HepG2 (cell line): ENCODE measurements around the gene R3HDM4. TPM values are rescaled to one million over a fixed set of nuclear protein-coding genes. Genes with fewer than 3 reads are reported as not detected.

Experiments used
- ATAC-seq: fragments of 200-7000 bp; cut with Tn5 transposase; 3 replicates; pipeline ENCODE4 v1.9.1; 2020; ENCODE audit warnings: mild to moderate bottlenecking, moderate library complexity
- BruUV-seq: library from RNA; stranded (reverse); fragments of 400-500 nt; replicated peaks from 2 replicates; lab custom pipeline; 2021; lab: Mats Ljungman, UMichigan
- CTCF ChIA-PET: fragments of 300-600 bp; formaldehyde crosslinking; extraction: SDS; loops from one replicate; lab custom pipeline; 2021; ENCODE audit warnings: low total read pairs, inconsistent platforms, low intra/inter-chr PET ratio; lab: Yijun Ruan, JAX
- POLR2A ChIA-PET: fragments of 350-600 bp; sonication (Branson Sonifier 250); formaldehyde crosslinking; loops from one replicate; lab custom pipeline; 2020; ENCODE audit warnings: antibody characterized with exemption, inconsistent platforms; lab: Yijun Ruan, JAX
- DNase-seq: peaks from one replicate; pipeline ENCODE4 v3.0.0-alpha.2; 2015; ENCODE audit warnings: low spot score
- FAIRE-seq: peaks from 3 replicates; lab custom pipeline; 2011; peaks lifted over from hg19 to GRCh38; lab: Jason Lieb, UNC
- H2AFZ ChIP-seq: one replicate; pipeline ENCODE4 v1.6.1; 2011; ENCODE audit warnings: low read length, inconsistent platforms
- H3K27ac ChIP-seq: fragments of 300-600 bp; 3 replicates; pipeline ENCODE4 v1.8.0; 2011; ENCODE audit warnings: mixed run types, mild to moderate bottlenecking, mixed read lengths, low read length, inconsistent platforms; ENCODE audit not compliant: insufficient read depth; ENCODE audit errors: extremely low read length
- H3K27me3 ChIP-seq, 2 experiments: fragments of 200-600 bp in 1 of 2; 2 replicates in 1 of 2; 3 replicates in 1 of 2; pipeline versions ENCODE4 v1.6.0 to v1.8.0; 2011; ENCODE audit warnings: low read length in 2 of 2, mild to moderate bottlenecking in 2 of 2, moderate library complexity in 2 of 2, inconsistent platforms in 1 of 2; ENCODE audit not compliant: insufficient read depth in 2 of 2, control insufficient read depth in 1 of 2
- H3K36me3 ChIP-seq, 2 experiments: fragments of 200-600 bp in 1 of 2; replicated peaks in 1 of 2; 2 replicates in 1 of 2; 3 replicates in 1 of 2; pipeline versions ENCODE4 v1.5.1 to v1.8.0; 2011; ENCODE audit warnings: low read length in 2 of 2, inconsistent platforms in 1 of 2; ENCODE audit not compliant: insufficient read depth in 2 of 2, control insufficient read depth in 1 of 2
- H3K4me1 ChIP-seq: 2 replicates; pipeline ENCODE4 v1.5.1; 2012; ENCODE audit warnings: low read length, inconsistent platforms; ENCODE audit not compliant: insufficient read depth
- H3K4me2 ChIP-seq: 2 replicates; pipeline ENCODE4 v1.6.0; 2011; ENCODE audit warnings: low read depth, low read length, inconsistent platforms
- H3K4me3 ChIP-seq, 3 experiments: fragments of 200-600 bp in 1 of 3; sonication (generic), shearing (Covaris generic) in 1 of 3; replicated peaks in 1 of 3; 2 replicates each; pipeline ENCODE4 v1.5.1; 2011 to 2016; ENCODE audit warnings: low read length in 3 of 3, inconsistent platforms in 2 of 3, low read depth in 2 of 3, mild to moderate bottlenecking in 2 of 3, control low read depth in 1 of 3, mixed read lengths in 1 of 3; ENCODE audit not compliant: insufficient read depth in 1 of 3
- H3K79me2 ChIP-seq: one replicate; pipeline ENCODE4 v1.6.1; 2011; ENCODE audit warnings: low read length, inconsistent platforms; ENCODE audit not compliant: insufficient read depth
- H3K9ac ChIP-seq: 2 replicates; pipeline ENCODE4 v1.6.0; 2011; ENCODE audit warnings: mild to moderate bottlenecking, low read depth, low read length, inconsistent platforms; ENCODE audit not compliant: insufficient read depth
- H3K9me3 ChIP-seq: 2 replicates; pipeline ENCODE4 v1.5.1; 2012; ENCODE audit warnings: mild to moderate bottlenecking, low read length
- H4K20me1 ChIP-seq: 2 replicates; pipeline ENCODE4 v1.6.0; 2011; ENCODE audit warnings: inconsistent platforms, mild to moderate bottlenecking, low read length, moderate library complexity; ENCODE audit not compliant: insufficient read depth
- CBX2 ChIP-seq, 2 experiments: fragments of 200-600 bp in 1 of 2; sonication (generic); formaldehyde crosslinking in 1 of 2; IDR thresholded peaks; 2 replicates each; pipeline versions ENCODE4 v1.7.0 to v1.8.1; 2018 to 2022; ENCODE audit warnings: low read depth in 2 of 2, low read length in 1 of 2, mild to moderate bottlenecking in 1 of 2, missing genetic modification reagents in 1 of 2
- ELF1 ChIP-seq: sonication (generic); formaldehyde crosslinking; IDR thresholded peaks from 2 replicates; pipeline ENCODE4 v1.4.0; 2020; ENCODE audit warnings: missing genetic modification reagents
- HOXA7 ChIP-seq: sonication (generic); formaldehyde crosslinking; IDR thresholded peaks from 2 replicates; pipeline ENCODE4 v1.8.1; 2022; ENCODE audit warnings: mild to moderate bottlenecking, missing genetic modification reagents, moderate library complexity
- KDM5B ChIP-seq: sonication (generic); formaldehyde crosslinking; IDR thresholded peaks from 2 replicates; pipeline ENCODE4 v1.4.0; 2020; ENCODE audit warnings: missing genetic modification reagents, mild to moderate bottlenecking, borderline replicate concordance
- PLRG1 ChIP-seq: fragments of 450-650 bp; conservative IDR thresholded peaks from 2 replicates; pipeline ENCODE4 v1.6.1; 2016
- POLR2A ChIP-seq, 2 experiments: IDR thresholded peaks; 2 replicates each; pipeline ENCODE4 v1.6.1; 2011; ENCODE audit warnings: low read depth in 2 of 2, low read length in 2 of 2, mild to moderate bottlenecking in 1 of 2, moderate library complexity in 1 of 2; ENCODE audit not compliant: insufficient read depth in 1 of 2
- ZBTB7B ChIP-seq: sonication (generic); formaldehyde crosslinking; IDR thresholded peaks from 2 replicates; pipeline ENCODE4 v1.4.0; 2020; ENCODE audit warnings: missing genetic modification reagents
- ZKSCAN1 ChIP-seq: fragments of 150-350 bp; IDR thresholded peaks from 2 replicates; pipeline ENCODE4 v1.6.1; 2014; ENCODE audit warnings: low read length
- ZMAT3 ChIP-seq: sonication (generic); formaldehyde crosslinking; conservative IDR thresholded peaks from 2 replicates; pipeline ENCODE4 v1.7.0; 2021; ENCODE audit warnings: missing genetic modification reagents
- ZNF225 ChIP-seq: sonication (generic); formaldehyde crosslinking; IDR thresholded peaks from 2 replicates; pipeline ENCODE4 v1.4.0; 2020; ENCODE audit warnings: mild to moderate bottlenecking, missing genetic modification reagents
- ZNF253 ChIP-seq: sonication (generic); formaldehyde crosslinking; IDR thresholded peaks from 2 replicates; pipeline ENCODE4 v1.8.0; 2022; ENCODE audit warnings: mild to moderate bottlenecking, missing genetic modification reagents, borderline replicate concordance
- ZNF501 ChIP-seq: sonication (generic); formaldehyde crosslinking; IDR thresholded peaks from 2 replicates; pipeline ENCODE4 v1.5.1; 2020; ENCODE audit warnings: mild to moderate bottlenecking, moderate library complexity, missing genetic modification reagents
- ZNF577 ChIP-seq: sonication (generic); formaldehyde crosslinking; IDR thresholded peaks from 2 replicates; pipeline ENCODE4 v1.4.0; 2020; ENCODE audit warnings: mild to moderate bottlenecking, low read depth, missing genetic modification reagents, borderline replicate concordance
- WGBS: methylation state at CpG from one replicate; pipeline ENCODE4 v1.1.6; 2017; ENCODE audit warnings: low lambda C conversion rate; 5-methylcytosine and 5-hydroxymethylcytosine counted together
- in situ Hi-C: cut with HindIII; loops from 2 replicates; pipeline ENCODE4 v1.10.0; 2017; ENCODE audit warnings: low pct_unique_long_range_greater_than_20kb; ENCODE audit not compliant: extremely low pct_ligation_motif_present
- intact Hi-C: fragments of 100-400 bp; cut with micrococcal nuclease; formaldehyde crosslinking; loops from one replicate; pipeline ENCODE4 v1.10.0; 2022; ENCODE audit not compliant: unreplicated experiment
- polyA plus RNA-seq, 8 experiments: library from polyadenylated mRNA; depleted of rRNA in 3 of 8; stranded (reverse) in 7 of 8; unstranded in 1 of 8; fragments of >200 nt; fragmentation: Illumina TruSeq in 4 of 8; extraction: Trizol in 4 of 8; gene quantifications; 2 replicates each; pipeline versions ENCODE4 v1.2.1 to v1.2.3, GENCODE V29; 2011 to 2016; ENCODE audit warnings: low read depth in 4 of 8, missing spikeins in 1 of 8, mixed read lengths in 1 of 8; ENCODE audit not compliant: insufficient read depth in 1 of 8
- total RNA-seq, 5 experiments: library from RNA; depleted of rRNA; stranded (reverse); fragments of >200 nt; fragmentation: Illumina TruSeq; extraction: Trizol; gene quantifications; 2 replicates each; pipeline ENCODE4 v1.2.3, GENCODE V29; 2016; ENCODE audit warnings: low read depth in 1 of 5
- TF ChIP-seq, protein P1 (sequence below), 2 experiments: sonication (generic) in 1 of 2; formaldehyde crosslinking in 1 of 2; IDR thresholded peaks; 2 replicates each; pipeline versions ENCODE4 v1.5.1 to v1.6.1; 2011 to 2020; ENCODE audit warnings: borderline replicate concordance in 1 of 2, low read depth in 1 of 2, low read length in 1 of 2, mild to moderate bottlenecking in 1 of 2, missing genetic modification reagents in 1 of 2, moderate library complexity in 1 of 2
- TF ChIP-seq, protein P2 (sequence below): sonication (generic); formaldehyde crosslinking; IDR thresholded peaks from 2 replicates; pipeline ENCODE4 v1.4.0; 2020; ENCODE audit warnings: missing genetic modification reagents, borderline replicate concordance
- TF ChIP-seq, protein P3 (sequence below): IDR thresholded peaks from 2 replicates; pipeline ENCODE4 v1.6.1; 2016; ENCODE audit warnings: missing compliant biosample characterization, missing genetic modification reagents, borderline replicate concordance

Gene R3HDM4
- total and polyA plus RNA-seq, 2 of the 13 experiments (the other 11 are each of a cell fraction or from before 2014, with no cell fraction given): 26.2 to 26.9 TPM

DNA sequence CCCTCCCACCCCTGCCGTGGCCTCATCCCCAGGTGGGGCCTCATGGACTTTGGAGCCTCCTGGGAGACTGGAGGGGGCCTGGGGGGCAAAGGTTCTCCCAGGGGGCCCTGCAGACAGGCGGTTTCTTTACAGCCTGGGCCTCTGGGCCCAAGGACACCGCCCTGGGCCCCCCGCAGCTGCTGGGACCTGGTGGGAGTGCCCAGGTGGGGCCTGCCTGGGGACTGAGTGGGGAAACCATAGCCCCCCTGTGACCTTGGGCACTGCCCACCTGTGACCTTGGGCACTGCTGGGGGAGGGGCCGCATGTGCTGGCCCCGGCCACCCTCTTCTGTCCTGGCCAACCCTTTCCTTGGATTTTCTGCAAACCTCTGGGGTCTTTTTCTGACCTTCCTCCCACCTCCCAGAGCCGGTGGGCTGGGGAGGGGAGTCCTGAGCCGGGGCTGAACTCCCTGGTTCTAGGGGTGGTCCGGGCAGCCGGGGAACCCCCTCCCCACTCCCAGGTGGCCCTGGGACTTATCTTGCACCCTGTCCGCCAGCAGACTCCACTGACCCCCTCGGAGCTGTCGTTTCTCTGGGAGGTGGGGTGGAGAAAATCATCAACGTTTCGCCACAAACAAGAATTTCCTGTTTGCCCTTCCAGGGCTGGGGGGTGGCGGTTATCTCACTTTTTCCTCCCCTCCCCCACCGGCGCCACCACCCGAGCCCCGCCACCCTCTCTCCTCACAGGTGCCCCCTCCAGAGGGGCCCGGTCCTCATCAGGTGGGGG, 39.8 kb upstream of the R3HDM4 start:
- in situ Hi-C loops: no loop called here
- no TSS peak for BruUV-seq
- peak overlapping the region; percentile 99 for H3K27ac ChIP-seq
- H3K36me3 ChIP-seq: peaks cover 12% of the 10 kb centered on the region in 2 experiments; a peak in 4 of 5 replicates
- peaks cover 72% of the 10 kb centered on the region for H3K79me2 ChIP-seq
- POLR2A ChIA-PET: interaction anchor here (0.8 to 4.8 kb wide), 19 partner anchors 9 to 40 kb away, joined by 3 to 50 read pairs (median 4); partner anchors contain the start of gene WDR18
- FAIRE-seq (peak; percentile 80), DNase-seq (peak; percentile 95), ATAC-seq (peak; percentile 82)
- peaks cover under 1% of the 10 kb centered on the region; the same call in 1 of the 2 replicates for H4K20me1 ChIP-seq
- H2AFZ ChIP-seq: no peak overlapping the region
- CTCF ChIA-PET: no interaction called here
- intact Hi-C loops: loop anchor here (2.0 kb wide), 2 partner anchors 18 to 68 kb away; partner anchors contain the start of genes RNU6-2 and TMEM259
- H3K27me3 ChIP-seq: no peaks in the 10 kb centered on the region
- peak overlapping the region; percentile 31 to 70 (median 36); a peak in 5 of 6 replicates for H3K4me3 ChIP-seq
- peaks cover 85% of the 10 kb centered on the region for H3K4me1 ChIP-seq
- 2% methylated on average over 8 of the region's 21 CpGs for WGBS
- peak overlapping the region; percentile 86 for H3K4me2 ChIP-seq
- no peaks in the 10 kb centered on the region for H3K9me3 ChIP-seq
- H3K9ac ChIP-seq: peak overlapping the region; percentile 92
- TF ChIP-seq ZNF577 (CRISPR knock-in tag) (no peak), HOXA7 (CRISPR knock-in tag) (no peak), ZKSCAN1 (no peak; the same call in 1 of the 2 replicates), ZMAT3 (CRISPR knock-in tag) (peak; percentile 67; the same call in 1 of the 2 replicates), ZBTB7B (CRISPR knock-in tag) (peak; percentile 100), ZNF253 (no peak), PLRG1 (no peak), POLR2A (IDR thresholded peaks at IDR 0.05; ENCODE audit: insufficient read depth in 1 of 2, low read depth in 2 of 2, low read length in 2 of 2) (peak; percentile 55 to 59; a peak in 3 of 4 replicates), CBX2 (IDR thresholded peaks at IDR 0.05; ENCODE audit: low read depth, low read length) (no peak), CBX2 (CRISPR knock-in tag; IDR thresholded peaks at IDR 0.05; ENCODE audit: low read depth) (no peak), KDM5B (CRISPR knock-in tag) (peak; percentile 70), ZNF501 (CRISPR knock-in tag) (0 out of 2 replicates have a peak, but pooled peaks have one; percentile 12), ZNF225 (0 out of 2 replicates have a peak, but pooled peaks have one; percentile 59), ELF1 (CRISPR knock-in tag) (peak; percentile 62)
- TF ChIP-seq, protein P1, sequence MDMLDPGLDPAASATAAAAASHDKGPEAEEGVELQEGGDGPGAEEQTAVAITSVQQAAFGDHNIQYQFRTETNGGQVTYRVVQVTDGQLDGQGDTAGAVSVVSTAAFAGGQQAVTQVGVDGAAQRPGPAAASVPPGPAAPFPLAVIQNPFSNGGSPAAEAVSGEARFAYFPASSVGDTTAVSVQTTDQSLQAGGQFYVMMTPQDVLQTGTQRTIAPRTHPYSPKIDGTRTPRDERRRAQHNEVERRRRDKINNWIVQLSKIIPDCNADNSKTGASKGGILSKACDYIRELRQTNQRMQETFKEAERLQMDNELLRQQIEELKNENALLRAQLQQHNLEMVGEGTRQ (IDR thresholded peaks at IDR 0.05; ENCODE audit: low read depth, low read length): no peak
- TF ChIP-seq, protein P1 (CRISPR knock-in tag; IDR thresholded peaks at IDR 0.05; ENCODE audit: borderline replicate concordance): no peak
- TF ChIP-seq, protein P2, sequence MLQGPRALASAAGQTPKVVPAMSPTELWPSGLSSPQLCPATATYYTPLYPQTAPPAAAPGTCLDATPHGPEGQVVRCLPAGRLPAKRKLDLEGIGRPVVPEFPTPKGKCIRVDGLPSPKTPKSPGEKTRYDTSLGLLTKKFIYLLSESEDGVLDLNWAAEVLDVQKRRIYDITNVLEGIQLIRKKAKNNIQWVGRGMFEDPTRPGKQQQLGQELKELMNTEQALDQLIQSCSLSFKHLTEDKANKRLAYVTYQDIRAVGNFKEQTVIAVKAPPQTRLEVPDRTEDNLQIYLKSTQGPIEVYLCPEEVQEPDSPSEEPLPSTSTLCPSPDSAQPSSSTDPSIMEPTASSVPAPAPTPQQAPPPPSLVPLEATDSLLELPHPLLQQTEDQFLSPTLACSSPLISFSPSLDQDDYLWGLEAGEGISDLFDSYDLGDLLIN (CRISPR knock-in tag): 0 out of 2 replicates have a peak, but pooled peaks have one; percentile 56
- TF ChIP-seq, protein P3, sequence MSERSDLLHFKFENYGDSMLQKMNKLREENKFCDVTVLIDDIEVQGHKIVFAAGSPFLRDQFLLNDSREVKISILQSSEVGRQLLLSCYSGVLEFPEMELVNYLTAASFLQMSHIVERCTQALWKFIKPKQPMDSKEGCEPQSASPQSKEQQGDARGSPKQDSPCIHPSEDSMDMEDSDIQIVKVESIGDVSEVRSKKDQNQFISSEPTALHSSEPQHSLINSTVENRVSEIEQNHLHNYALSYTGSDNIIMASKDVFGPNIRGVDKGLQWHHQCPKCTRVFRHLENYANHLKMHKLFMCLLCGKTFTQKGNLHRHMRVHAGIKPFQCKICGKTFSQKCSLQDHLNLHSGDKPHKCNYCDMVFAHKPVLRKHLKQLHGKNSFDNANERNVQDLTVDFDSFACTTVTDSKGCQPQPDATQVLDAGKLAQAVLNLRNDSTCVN (CRISPR knock-in tag): peak; percentile 59; the same call in 1 of the 2 replicates
